ENCODE results near the gene WSCD1. TPM values are rescaled to one million over a fixed set of nuclear protein-coding genes. Genes with fewer than 3 reads are reported as not detected.

WSCD1 gene
- total and polyA plus RNA-seq, 2 of the 4 experiments (the other 2 are of a cell fraction): 0.07 TPM; not detected in 1

DNA sequence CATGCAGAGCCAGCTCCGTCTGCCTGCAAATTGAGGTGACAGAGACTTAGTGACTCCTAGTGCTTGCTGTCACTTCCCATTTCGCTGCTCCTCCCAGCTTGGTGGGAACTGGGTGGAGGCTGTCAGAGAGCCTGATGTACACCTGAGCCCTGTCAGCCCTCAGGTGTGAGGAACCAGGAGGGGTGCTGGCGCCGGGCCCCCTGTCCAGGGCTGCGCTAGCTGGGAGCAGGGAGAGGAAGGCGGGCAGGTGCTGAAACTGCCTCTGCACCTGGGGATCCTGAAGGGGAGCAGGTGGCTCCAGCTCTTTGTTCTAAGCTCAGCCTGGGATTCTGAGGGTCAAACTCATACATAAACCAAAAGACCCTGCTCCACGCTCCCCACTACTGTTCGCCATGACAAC is 10.8 kb upstream of the WSCD1 start:
- no peak overlapping the region for H3K27ac ChIP-seq (ENCODE audit: insufficient read depth, low read length)
- no peak overlapping the region for H3K23ac ChIP-seq (ENCODE audit: low read depth, low read length)
- no peaks in the 10 kb centered on the region for H3K79me1 ChIP-seq (ENCODE audit: low read depth in 1 of 2, low read length in 2 of 2)
- H3K9ac ChIP-seq (ENCODE audit: low read depth, low read length): no peak overlapping the region
- ChIA-PET CTCF (no interaction called here), POLR2A (ENCODE audit: unreplicated experiment) (no interaction called here)
- no peak overlapping the region for H3K18ac ChIP-seq (ENCODE audit: low read depth, low read length)
- no peak overlapping the region for H2BK20ac ChIP-seq (ENCODE audit: low read depth, low read length)
- DNase-seq: no peak
- H4K5ac ChIP-seq (ENCODE audit: low read depth, low read length): no peak overlapping the region
- no peaks in the 10 kb centered on the region for H3K9me1 ChIP-seq (ENCODE audit: insufficient read depth, low read length)
- H2AK5ac ChIP-seq (ENCODE audit: low read depth, low read length): no peak overlapping the region
- no peaks in the 10 kb centered on the region for H4K20me1 ChIP-seq (ENCODE audit: insufficient read depth, low read length)
- TF ChIP-seq, protein P1, sequence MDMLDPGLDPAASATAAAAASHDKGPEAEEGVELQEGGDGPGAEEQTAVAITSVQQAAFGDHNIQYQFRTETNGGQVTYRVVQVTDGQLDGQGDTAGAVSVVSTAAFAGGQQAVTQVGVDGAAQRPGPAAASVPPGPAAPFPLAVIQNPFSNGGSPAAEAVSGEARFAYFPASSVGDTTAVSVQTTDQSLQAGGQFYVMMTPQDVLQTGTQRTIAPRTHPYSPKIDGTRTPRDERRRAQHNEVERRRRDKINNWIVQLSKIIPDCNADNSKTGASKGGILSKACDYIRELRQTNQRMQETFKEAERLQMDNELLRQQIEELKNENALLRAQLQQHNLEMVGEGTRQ (IDR thresholded peaks at IDR 0.05; ENCODE audit: low read depth, low read length): no peak
- TF ChIP-seq RAD21 (IDR thresholded peaks at IDR 0.05; ENCODE audit: low read length) (no peak), CHD1 (IDR thresholded peaks at IDR 0.05; ENCODE audit: low read depth, low read length) (no peak), RCOR1 (IDR thresholded peaks at IDR 0.05; ENCODE audit: insufficient replicate concordance, low read length) (no peak), POLR2A (IDR thresholded peaks at IDR 0.05; ENCODE audit: low read depth, low read length) (no peak), MXI1 (IDR thresholded peaks at IDR 0.05; ENCODE audit: borderline replicate concordance, low read depth, low read length) (no peak), NFE2L2 (IDR thresholded peaks at IDR 0.05; ENCODE audit: low read depth, low read length) (no peak)
- no peak overlapping the region for H3K4ac ChIP-seq (ENCODE audit: low read depth, low read length)
- peaks cover 6% of the 10 kb centered on the region; the same call in 1 of the 2 replicates for H3K9me3 ChIP-seq (ENCODE audit: control insufficient read depth, insufficient read depth, low read length)
- intact Hi-C loops (cut with micrococcal nuclease): no loop called here
- dilution Hi-C loops (cut with HindIII; ENCODE audit: low sequenced_read_pairs, unreplicated experiment): no loop called here
- BruUV-seq (replicated peaks): no TSS peak
- no peak overlapping the region for H4K91ac ChIP-seq (ENCODE audit: insufficient read depth, low read depth, low read length)
- H3K56ac ChIP-seq (ENCODE audit: extremely low read depth, insufficient read depth, low read length): no peak overlapping the region
- WGBS, 2 experiments (ENCODE audit: extremely low coverage in 2 of 2, insufficient read length in 1 of 2): 43% methylated on average over 5 of the region's 8 CpGs; no CpG with 5 or more reads in 1 of the 2 experiments
- H2BK5ac ChIP-seq (ENCODE audit: low read depth, low read length, poor library complexity, severe bottlenecking): no peak overlapping the region
- no peak overlapping the region for H3K4me3 ChIP-seq (ENCODE audit: insufficient read depth, low read depth, low read length)
- no peaks in the 10 kb centered on the region for H3K36me3 ChIP-seq (ENCODE audit: control insufficient read depth, insufficient read depth, low read length)
- no peak overlapping the region for H3K4me2 ChIP-seq (ENCODE audit: low read depth, low read length)
- no peaks in the 10 kb centered on the region for H3K27me3 ChIP-seq (ENCODE audit: control insufficient read depth, insufficient read depth, low read length)
- ATAC-seq (ENCODE audit: low read depth): no peak
- in situ Hi-C loops (cut with MboI; ENCODE audit: low sequenced_read_pairs): no loop called here
- no peak overlapping the region for H2BK120ac ChIP-seq (ENCODE audit: low read depth, low read length)
- no peak overlapping the region for H3K14ac ChIP-seq (replicated peaks; ENCODE audit: low read depth, low read length)
- H2AFZ ChIP-seq (replicated peaks; ENCODE audit: low read length, poor library complexity): no peak overlapping the region
- no peak overlapping the region for H2AK9ac ChIP-seq (replicated peaks; ENCODE audit: low read depth, low read length, poor library complexity)
- no peak overlapping the region for H2BK15ac ChIP-seq (ENCODE audit: low read depth, low read length)
- H3K4me1 ChIP-seq (ENCODE audit: control insufficient read depth, insufficient read depth, low read length): no peaks in the 10 kb centered on the region
- no peak overlapping the region for H4K8ac ChIP-seq (ENCODE audit: low read depth in 2 of 2, low read length in 2 of 2)

All from IMR-90 (cell line).